Measurements from ENCODE around the gene USP38. TPM values are rescaled to one million over a fixed set of nuclear protein-coding genes. Genes with fewer than 3 reads are reported as not detected.
A peak's percentile ranks its signal among the peaks of the same experiment; 100 is the strongest.
"Not testable (repeated sequence)": the region's sequence is repeated elsewhere in the genome, so short reads cannot be mapped to it uniquely, and the experiment has no call there.

Gene USP38
- total RNA-seq, 1 donor from 2014 or later = 12.9 TPM

GRCh38 chr4:143215873-143216272 is 31.2 kb downstream of the USP38 start:
- no peak for ATAC-seq

DNA sequence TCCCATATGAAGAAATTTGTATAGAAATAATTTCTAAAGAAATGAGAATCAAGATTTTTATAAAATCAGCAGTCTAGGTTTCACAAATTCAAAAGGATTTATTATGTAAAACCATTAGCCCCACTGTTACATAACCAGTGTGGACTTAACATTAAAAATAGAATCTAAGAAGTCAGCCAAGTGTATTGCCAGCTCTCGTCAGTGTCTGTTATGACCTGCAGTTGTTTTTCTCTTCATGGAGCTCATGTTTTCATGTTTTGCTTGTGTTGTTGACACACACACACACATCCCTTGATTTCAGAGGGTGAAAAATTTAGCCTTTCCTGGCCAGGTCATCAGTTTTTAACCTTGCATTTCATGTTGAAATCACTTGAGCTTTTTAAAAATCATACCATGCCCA is 39.5 kb downstream of the USP38 start:
- no peak for ATAC-seq

- ATAC-seq = no peak
These were observed 40.5 kb downstream of the USP38 start for GRCh38 chr4:143225167-143225566.

DNA sequence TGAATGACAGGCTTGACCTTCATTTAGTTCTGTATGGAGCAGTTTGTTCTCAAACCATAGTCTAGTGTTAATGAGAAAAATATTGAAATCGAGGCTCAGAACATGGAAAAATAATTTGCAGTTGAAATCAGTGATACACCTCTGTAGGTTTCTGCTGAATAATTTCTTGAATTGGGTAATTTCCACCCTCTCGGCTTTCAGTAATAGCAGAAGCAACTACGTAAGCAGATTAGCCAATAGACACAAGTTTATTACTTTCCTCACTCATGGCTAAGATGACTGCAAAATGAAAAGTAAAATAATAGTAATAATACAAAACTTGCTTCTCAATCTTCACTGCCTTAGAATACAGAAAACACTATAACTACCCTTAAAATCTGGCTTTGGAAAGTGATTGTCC is 46.0 kb downstream of the USP38 start:
- no peak for ATAC-seq

DNA sequence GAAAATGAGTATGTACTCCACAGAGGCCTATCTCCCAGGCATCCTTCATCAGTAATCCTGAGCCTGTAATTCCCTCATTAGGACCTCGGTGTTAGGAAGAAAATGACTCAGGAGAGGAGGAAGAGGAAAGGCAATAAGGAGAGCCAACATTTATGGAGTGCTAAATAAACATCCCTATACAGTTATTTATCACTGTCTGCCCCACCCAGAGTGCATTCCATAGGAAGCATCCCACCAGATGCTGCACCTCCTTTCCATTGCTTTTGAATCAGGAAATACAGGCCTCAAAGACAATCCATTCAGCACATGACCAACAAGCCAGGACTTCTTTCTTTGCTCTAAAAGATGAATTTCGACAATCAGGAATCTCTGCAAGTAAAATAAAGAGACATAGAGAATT is 47.6 kb downstream of the USP38 start:
- no peak for ATAC-seq

DNA sequence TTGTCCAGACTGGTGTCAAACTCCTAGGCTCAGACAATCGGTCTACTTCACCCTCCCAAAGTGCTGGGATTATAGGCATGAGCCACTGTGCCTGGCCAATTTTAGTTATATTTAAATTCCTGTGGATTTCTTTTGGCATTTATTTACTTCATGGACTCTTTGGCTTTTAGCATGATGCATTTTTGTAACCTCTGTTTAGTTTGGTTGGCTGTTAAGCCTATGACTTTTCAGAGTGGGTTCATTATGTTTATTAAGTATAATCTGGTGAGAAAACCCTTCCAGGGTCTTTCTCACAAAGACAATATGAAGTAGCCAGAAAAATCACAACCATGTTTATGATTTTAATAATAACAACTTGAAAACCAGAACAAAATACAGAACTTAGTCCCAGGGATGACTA is 49.4 kb downstream of the USP38 start:
- no peak for ATAC-seq

GRCh38 chr4:143237195-143237594 is 52.5 kb downstream of the USP38 start:
- ATAC-seq = not testable (repeated sequence)

DNA sequence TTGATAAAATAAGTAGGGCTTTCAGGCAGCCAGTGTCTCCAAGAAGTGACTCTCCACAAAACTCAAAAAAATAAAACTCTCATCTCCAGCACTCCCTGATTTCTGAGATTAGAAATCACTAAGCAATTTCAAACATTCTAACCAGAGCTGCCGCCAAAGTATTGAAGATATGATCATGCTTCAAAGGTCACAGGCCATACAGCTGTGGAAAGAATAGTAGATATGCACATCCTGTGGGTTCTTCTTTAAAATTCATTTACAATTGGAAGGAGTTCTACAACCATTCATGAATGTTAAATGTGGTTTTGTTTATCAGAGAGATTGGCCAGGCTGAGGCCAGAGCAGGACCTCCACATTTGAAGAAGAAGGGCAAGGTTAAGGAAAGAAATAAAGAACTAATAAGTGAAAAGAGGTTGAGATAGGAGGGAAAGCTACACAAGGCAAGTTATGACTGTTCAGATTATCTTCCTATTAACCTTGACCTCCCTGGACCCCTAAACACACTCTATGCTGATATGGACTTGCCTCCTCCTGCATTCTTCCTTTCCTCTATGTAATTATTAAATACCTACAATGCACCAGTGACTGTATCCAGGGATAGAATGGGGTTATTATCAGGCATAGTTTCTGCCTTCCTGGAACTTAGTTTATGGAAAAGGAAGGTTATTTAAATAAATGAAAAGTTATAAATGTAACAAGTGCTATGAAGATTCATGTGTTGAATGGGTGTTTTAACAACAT is 56.4 kb downstream of the USP38 start:
- no peak for ATAC-seq

- peak; percentile 69 for ATAC-seq
These were observed 57.2 kb downstream of the USP38 start for GRCh38 chr4:143241892-143242291.

- no peak for ATAC-seq
These were observed 58.3 kb downstream of the USP38 start for GRCh38 chr4:143243041-143243440.

DNA sequence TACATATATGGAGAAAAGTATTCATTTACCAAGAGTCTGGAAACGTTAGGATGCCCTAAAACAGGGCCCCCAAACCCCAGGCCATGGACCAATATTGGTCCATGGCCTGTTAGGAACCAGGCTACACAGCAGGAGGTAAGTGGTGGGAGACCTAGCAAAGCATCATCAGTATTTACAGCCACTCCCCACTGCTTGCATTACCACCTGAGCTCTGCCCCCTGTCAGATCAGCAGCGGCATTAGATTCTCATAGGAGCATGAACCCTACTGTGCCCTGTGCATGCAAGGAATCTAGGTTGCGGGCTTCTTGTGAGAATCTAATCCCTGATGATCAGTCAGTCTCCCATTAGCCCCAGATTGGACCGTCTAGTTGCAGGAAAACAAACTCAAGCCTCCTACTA is 62.3 kb downstream of the USP38 start:
- ATAC-seq = no peak

DNA sequence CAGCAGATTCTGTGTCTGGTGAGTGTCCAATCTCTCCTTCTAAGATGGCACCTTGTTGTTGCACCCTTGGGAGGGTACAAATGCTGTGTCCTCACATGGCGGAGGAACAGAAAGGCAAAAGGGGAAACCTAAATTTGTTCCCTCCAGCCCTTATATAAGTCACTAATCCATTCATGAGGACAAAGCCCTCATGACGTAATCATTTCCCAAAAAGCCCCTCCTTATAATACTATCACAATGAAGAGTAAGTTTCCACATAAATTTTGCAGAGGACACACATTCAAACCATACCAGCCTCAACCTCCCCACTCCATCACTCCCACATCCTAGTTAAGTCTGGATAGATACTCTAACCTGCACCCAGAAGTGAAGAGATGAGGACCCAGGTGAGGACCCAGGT is 63.1 kb downstream of the USP38 start:
- no peak for ATAC-seq

GRCh38 chr4:143248827-143249226 is 64.1 kb downstream of the USP38 start:
- no peak for ATAC-seq

GRCh38 chr4:143250617-143251016 is 65.9 kb downstream of the USP38 start:
- no peak for ATAC-seq

DNA sequence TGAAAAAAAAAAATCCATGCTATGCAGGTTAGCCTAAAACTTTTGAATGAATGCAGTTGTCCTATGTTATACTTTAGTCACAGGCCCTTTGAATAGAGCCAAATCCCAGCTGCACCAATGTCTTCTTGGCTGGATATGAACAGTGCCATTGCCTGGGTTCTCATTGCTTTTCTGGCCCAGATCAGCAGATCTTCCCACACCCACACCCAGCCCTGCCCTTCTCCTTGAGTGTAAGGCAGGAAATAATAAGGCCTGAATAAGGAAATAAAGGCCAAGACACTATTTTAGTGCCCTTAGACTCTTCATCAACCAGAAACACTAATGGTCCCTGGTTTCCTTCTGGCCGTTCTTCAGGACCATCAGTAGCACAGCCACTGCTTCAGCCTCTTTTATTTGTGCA is 66.6 kb downstream of the USP38 start:
- ATAC-seq = peak; percentile 63

- peak; percentile 81 for ATAC-seq
These were observed 67.1 kb downstream of the USP38 start for GRCh38 chr4:143251779-143252178.

GRCh38 chr4:143252478-143252877 is 67.8 kb downstream of the USP38 start:
- no peak for ATAC-seq

DNA sequence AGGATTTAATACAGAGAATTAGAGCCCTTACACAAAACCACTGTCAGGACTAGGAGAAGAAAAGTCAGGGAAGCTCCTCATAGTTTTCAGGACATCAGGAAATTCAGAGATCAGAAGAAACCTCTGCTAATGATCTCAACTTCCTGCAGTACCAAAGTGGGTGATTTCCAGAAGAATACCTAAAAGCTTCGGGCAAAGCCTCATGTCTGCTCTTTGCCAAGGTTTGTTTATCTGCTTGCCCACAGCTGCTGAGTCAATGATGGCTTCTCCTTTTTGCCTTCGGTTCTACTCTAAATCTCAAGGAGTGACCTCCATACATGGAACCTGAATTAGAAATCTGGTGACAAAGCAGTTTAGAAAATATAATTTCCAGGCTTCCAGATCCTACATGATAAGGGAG is 68.4 kb downstream of the USP38 start:
- ATAC-seq = no peak

- ATAC-seq = no peak
These were observed 69.9 kb downstream of the USP38 start for GRCh38 chr4:143254491-143255226.

DNA sequence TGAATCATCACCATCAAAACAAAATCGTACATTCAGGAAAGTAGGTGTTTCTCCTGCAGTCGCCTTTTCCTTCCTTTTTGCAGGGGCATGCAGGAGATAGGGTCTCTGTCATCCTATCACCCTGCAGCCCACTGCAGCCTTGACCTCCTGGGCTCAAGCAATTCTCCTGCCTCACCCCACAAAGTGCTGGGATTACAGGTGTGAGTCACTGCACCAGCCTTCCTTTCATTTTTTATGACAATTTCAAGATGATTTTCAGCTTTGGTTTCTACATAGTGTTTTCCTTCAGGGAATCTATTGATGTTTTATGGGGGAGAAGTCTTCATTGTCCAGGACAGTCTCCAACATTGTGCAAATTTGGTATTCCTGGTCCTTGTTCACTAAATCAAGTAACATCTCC is 71.7 kb downstream of the USP38 start:
- ATAC-seq = no peak

DNA sequence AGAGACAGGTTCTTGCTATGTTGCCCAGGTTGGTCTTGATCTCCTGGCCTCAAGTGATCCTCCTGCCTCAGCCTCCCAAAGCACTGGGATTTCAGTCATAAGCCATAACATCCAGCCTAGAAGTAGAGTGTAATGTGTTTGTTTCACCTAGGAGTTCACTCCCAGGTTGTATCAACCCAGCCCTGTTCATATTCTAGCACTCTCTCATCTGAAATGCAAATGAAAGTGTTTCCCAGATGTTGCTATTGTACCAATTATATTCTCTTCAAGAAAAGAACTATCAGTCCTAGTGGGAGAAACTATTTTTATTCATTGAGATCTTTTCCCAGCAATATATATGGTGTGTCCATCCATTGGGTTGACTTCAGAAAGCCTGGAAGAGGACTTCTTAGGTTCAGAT is 72.6 kb downstream of the USP38 start:
- no peak for ATAC-seq

- no peak for ATAC-seq
These were observed 76.0 kb downstream of the USP38 start for GRCh38 chr4:143260750-143261149.

DNA sequence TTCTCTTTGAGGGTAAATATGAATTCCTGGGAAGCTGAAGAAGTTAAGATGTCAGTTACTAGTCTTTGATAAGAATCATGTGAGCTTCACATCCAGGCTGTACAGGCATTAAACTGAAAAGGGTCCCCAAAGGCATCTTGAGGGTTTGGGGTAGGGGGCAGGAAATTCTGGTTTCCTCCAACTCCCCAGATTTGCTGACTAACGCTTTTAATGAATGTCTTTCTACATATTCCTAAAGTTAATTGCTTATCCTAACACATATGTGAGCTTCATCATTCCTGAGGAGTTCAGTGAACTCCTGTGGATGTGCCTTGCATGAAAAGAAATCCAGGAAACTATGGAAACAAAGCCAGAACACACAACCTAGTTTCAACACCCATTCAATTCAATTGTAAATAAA is 78.1 kb downstream of the USP38 start:
- no peak for ATAC-seq

DNA sequence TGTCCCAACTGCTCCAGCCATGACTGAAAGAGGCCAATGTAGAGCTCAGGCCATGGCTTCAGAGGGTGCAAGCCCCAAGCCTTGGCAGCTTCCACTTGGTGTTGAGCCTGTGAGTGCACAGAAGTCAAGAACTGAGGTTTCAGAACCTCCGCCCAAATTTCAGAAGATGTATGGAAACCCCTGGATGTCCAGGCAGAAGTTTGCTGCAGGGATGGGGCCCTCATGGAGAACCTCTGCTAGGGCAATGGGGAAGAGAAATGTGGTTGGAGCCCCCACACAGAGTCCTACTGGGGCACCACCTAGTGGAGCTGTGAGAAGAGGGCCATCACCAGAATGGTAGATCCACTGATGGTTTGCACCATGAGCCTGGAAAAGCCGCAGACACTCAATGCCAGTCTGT is 83.0 kb downstream of the USP38 start:
- ATAC-seq = not testable (repeated sequence)
